Spleen (tissue), 11 donors: ENCODE data around the gene EHBP1. TPM values are rescaled to one million over a fixed set of nuclear protein-coding genes. Genes with fewer than 3 reads are reported as not detected.

Experiments used
- DNase-seq: peaks from one replicate; pipeline ENCODE4 v3.0.0-alpha.2; 2020
- H3K27ac ChIP-seq, 8 donors: fragments of 200-600 bp; sonication (generic) in 7 of 8; 1 replicate in 4 of 8; 2 replicates in 4 of 8; pipeline versions ENCODE4 v1.5.0 to v1.8.0; 2016 to 2021; ENCODE audit warnings: inconsistent platforms in 4 of 8, mild to moderate bottlenecking in 4 of 8, moderate library complexity in 1 of 8
- H3K27me3 ChIP-seq, 7 donors: fragments of 200-600 bp; sonication (generic) in 6 of 7; replicated peaks in 1 of 7; 1 replicate in 4 of 7; 2 replicates in 3 of 7; pipeline versions ENCODE4 v1.5.0 to v1.8.0; 2016 to 2021; ENCODE audit warnings: inconsistent platforms in 3 of 7, mild to moderate bottlenecking in 1 of 7
- H3K36me3 ChIP-seq, 6 donors: fragments of 200-600 bp; sonication (generic) in 5 of 6; 1 replicate in 4 of 6; 2 replicates in 2 of 6; pipeline versions ENCODE4 v1.5.0 to v1.8.0; 2016 to 2021; ENCODE audit warnings: inconsistent platforms in 2 of 6
- H3K4me1 ChIP-seq, 6 donors: fragments of 200-600 bp; sonication (generic) in 5 of 6; 1 replicate in 3 of 6; 2 replicates in 3 of 6; pipeline versions ENCODE4 v1.5.0 to v1.8.0; 2016 to 2021; ENCODE audit warnings: inconsistent platforms in 3 of 6
- H3K4me3 ChIP-seq, 8 donors: fragments of 200-600 bp; sonication (generic) in 7 of 8; 1 replicate in 4 of 8; 2 replicates in 4 of 8; pipeline versions ENCODE4 v1.5.0 to v1.8.0; 2016 to 2021; ENCODE audit warnings: inconsistent platforms in 4 of 8, mild to moderate bottlenecking in 4 of 8, moderate library complexity in 2 of 8
- H3K9me3 ChIP-seq, 8 donors: fragments of 200-600 bp; sonication (generic) in 7 of 8; 1 replicate in 4 of 8; 2 replicates in 4 of 8; pipeline versions ENCODE4 v1.5.0 to v1.8.0; 2016 to 2021; ENCODE audit warnings: inconsistent platforms in 4 of 8
- CTCF ChIP-seq, 11 experiments: fragments of 200-600 bp in 7 of 11; fragments of 450-650 bp in 4 of 11; sonication (generic) in 4 of 11; IDR thresholded peaks in 8 of 11; conservative IDR thresholded peaks in 3 of 11; 1 replicate in 7 of 11; 2 replicates in 4 of 11; pipeline versions ENCODE4 v1.4.0 to v1.8.0; 2016 to 2021; ENCODE audit warnings: antibody characterized with exemption in 11 of 11, inconsistent platforms in 4 of 11, mild to moderate bottlenecking in 1 of 11
- POLR2A ChIP-seq, 3 donors: fragments of 450-650 bp; IDR thresholded peaks; one replicate each; pipeline ENCODE4 v1.5.1; 2017; ENCODE audit warnings: antibody characterized with exemption in 3 of 3, mild to moderate bottlenecking in 1 of 3
- POLR2AphosphoS5 ChIP-seq, 3 donors: sonication (generic); formaldehyde crosslinking; IDR thresholded peaks; one replicate each; pipeline ENCODE4 v1.5.1; 2017; ENCODE audit warnings: antibody characterized with exemption in 3 of 3
- WGBS, 5 donors: extraction: QIAGEN DNeasy Blood & Tissue Kit in 3 of 5; methylation state at CpG; one replicate each; pipeline versions ENCODE4 v1.1.5 to v1.1.7; 2013 to 2018; 5-methylcytosine and 5-hydroxymethylcytosine counted together
- intact Hi-C: fragments of 100-400 bp; cut with DNase I; formaldehyde crosslinking; loops from one replicate; pipeline ENCODE4 v1.15.0; 2023; ENCODE audit warnings: low total_unique reads
- polyA plus RNA-seq, 3 donors: library from polyadenylated mRNA; stranded (reverse); fragments of 200-250 nt; gene quantifications; one replicate each; pipeline ENCODE4 v1.2.1, GENCODE V29; 2013
- total RNA-seq, 7 donors: library from RNA; depleted of rRNA in 3 of 7; stranded (reverse); fragments of >200 nt in 3 of 7; fragmentation: NEBNext Ultra II Directional in 4 of 7; extraction: Animal tissue kit (Norgen Biotek cat#: 25700) in 4 of 7; gene quantifications; one replicate each; pipeline versions ENCODE4 v1.1.0 to v1.2.1, GENCODE V29; 2016 to 2021
- donor health status: healthy with polysubstance abuse.
- donor health status: DM: no; HTN: no; CAD: no; lungs with moderate emphysema.
- donor health status: DM: no; HTN: no; CAD: no.
- donor health status: Bipolar disorder and iron deficiency.
- donor health status: healthy.
- donor health status: DM: no; HTN: no; CAD: no.
- donor health status: DM: yes; HTN: yes; CAD: no.

Gene EHBP1
- total and polyA plus RNA-seq, 10 donors, result 5.0 to 44.2 (median 31.7) TPM

GRCh38 chr2:62795341-62795740, 89.8 kb downstream of the EHBP1 start:
- Histone ChIP-seq H3K27ac (no peak overlapping the region), H3K4me1 (peaks cover 0 to 3% (median 0%) of the 10 kb centered on the region in 6 donors), H3K4me3 (no peak overlapping the region)

GRCh38 chr2:62797107-62797506, 91.6 kb downstream of the EHBP1 start:
- TF ChIP-seq CTCF (IDR thresholded peaks at IDR 0.05 in 8 of 11, conservative IDR thresholded peaks at IDR 0.05 in 3 of 11), result no peak
- TF ChIP-seq POLR2A (IDR thresholded peaks at IDR 0.05), result no peak
- no peak for TF ChIP-seq POLR2AphosphoS5 (IDR thresholded peaks at IDR 0.05)
- no peaks in the 10 kb centered on the region for H3K27me3 ChIP-seq
- peaks cover 0 to 6% (median 0%) of the 10 kb centered on the region in 6 donors for H3K4me1 ChIP-seq
- DNase-seq, result no peak
- no peaks in the 10 kb centered on the region for H3K36me3 ChIP-seq
- H3K27ac ChIP-seq, result no peak overlapping the region
- H3K9me3 ChIP-seq, result no peaks in the 10 kb centered on the region
- WGBS, 5 donors, result 92 to 98% (median 94%) methylated on average over 2 of the region's 2 CpGs
- no peak overlapping the region for H3K4me3 ChIP-seq
- intact Hi-C loops, result no loop called here

More at GRCh38 chr2:62795341-62795740, 89.8 kb downstream of the EHBP1 start:
- no peak for DNase-seq
- intact Hi-C loops, result no loop called here
- H3K9me3 ChIP-seq, result no peaks in the 10 kb centered on the region
- H3K36me3 ChIP-seq, result no peaks in the 10 kb centered on the region
- TF ChIP-seq POLR2AphosphoS5 (IDR thresholded peaks at IDR 0.05), result no peak
- TF ChIP-seq CTCF (IDR thresholded peaks at IDR 0.05 in 8 of 11, conservative IDR thresholded peaks at IDR 0.05 in 3 of 11), result no peak
- TF ChIP-seq POLR2A (IDR thresholded peaks at IDR 0.05), result no peak
- no peaks in the 10 kb centered on the region for H3K27me3 ChIP-seq

- Histone ChIP-seq H3K36me3 (peaks cover 0 to 2% (median 0%) of the 10 kb centered on the region in 6 donors), H3K4me1 (peaks cover 0 to 3% (median 0%) of the 10 kb centered on the region in 6 donors)
- DNase-seq, result no peak
Observed at GRCh38 chr2:62800618-62801017, 95.1 kb downstream of the EHBP1 start.

GRCh38 chr2:62801110-62801509, 95.6 kb downstream of the EHBP1 start:
- no peak overlapping the region for H3K4me3 ChIP-seq
- peaks cover 0 to 7% (median 0%) of the 10 kb centered on the region in 6 donors for H3K36me3 ChIP-seq
- DNase-seq, result no peak
- TF ChIP-seq POLR2A (IDR thresholded peaks at IDR 0.05) (no peak), CTCF (IDR thresholded peaks at IDR 0.05 in 8 of 11, conservative IDR thresholded peaks at IDR 0.05 in 3 of 11) (no peak), POLR2AphosphoS5 (IDR thresholded peaks at IDR 0.05) (no peak)
- WGBS, 5 donors, result 86 to 91% (median 90%) methylated on average over 4 of the region's 4 CpGs
- peaks cover 0 to 3% (median 0%) of the 10 kb centered on the region in 6 donors for H3K4me1 ChIP-seq
- no peaks in the 10 kb centered on the region for H3K27me3 ChIP-seq
- no peaks in the 10 kb centered on the region for H3K9me3 ChIP-seq
- intact Hi-C loops, result no loop called here
- H3K27ac ChIP-seq, result no peak overlapping the region

More at GRCh38 chr2:62800618-62801017, 95.1 kb downstream of the EHBP1 start:
- intact Hi-C loops, result no loop called here
- TF ChIP-seq CTCF (IDR thresholded peaks at IDR 0.05 in 8 of 11, conservative IDR thresholded peaks at IDR 0.05 in 3 of 11) (no peak), POLR2A (IDR thresholded peaks at IDR 0.05) (no peak), POLR2AphosphoS5 (IDR thresholded peaks at IDR 0.05) (no peak)
- no peak overlapping the region for H3K4me3 ChIP-seq
- H3K27me3 ChIP-seq, result no peaks in the 10 kb centered on the region
- no peaks in the 10 kb centered on the region for H3K9me3 ChIP-seq
- no peak overlapping the region for H3K27ac ChIP-seq
